HG03103 (cell line): ENCODE results near the gene GRB2.
"Not testable (repeated sequence)": the region's sequence is repeated elsewhere in the genome, so short reads cannot be mapped to it uniquely, and the experiment has no call there.

Experiments used
- ATAC-seq: cut with Tn5 transposase; IDR thresholded peaks from one replicate; pipeline ENCODE4 v1.9.1; 2021; ENCODE audit warnings: low read depth; ENCODE audit not compliant: unreplicated experiment

GRB2 gene

DNA sequence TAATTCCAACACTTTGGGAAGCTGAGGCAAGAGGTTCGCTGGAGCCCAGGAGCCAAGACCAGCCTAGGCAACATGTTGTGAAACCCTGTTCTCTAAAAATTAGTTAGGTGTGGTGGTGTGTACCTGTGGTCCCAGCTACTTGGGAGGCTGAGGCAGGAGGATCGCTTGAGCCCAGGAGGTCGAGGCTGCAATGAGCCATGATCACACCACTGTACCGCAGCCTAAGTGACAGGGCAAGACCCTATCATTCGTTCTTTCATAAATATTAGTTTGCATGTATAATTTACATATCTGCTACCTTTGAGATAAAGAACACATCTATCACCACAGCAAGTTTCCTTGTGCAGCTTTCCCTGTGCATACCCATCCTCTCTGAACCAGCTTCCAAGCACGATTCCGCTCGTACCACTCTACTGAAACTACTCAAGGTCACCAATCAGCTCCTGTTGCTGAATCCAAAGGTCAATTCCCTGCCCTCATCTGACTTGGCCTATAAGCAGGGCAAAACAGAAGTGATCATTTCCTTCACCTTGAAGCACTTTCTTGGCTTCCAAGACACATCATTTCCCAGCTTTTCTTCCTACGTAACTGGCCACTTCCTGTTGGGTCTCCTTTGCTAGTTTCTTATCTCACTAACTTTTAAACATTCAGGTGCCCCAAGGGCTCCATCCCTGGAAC, 49.1 kb downstream of the GRB2 start:
- ATAC-seq: no peak

DNA sequence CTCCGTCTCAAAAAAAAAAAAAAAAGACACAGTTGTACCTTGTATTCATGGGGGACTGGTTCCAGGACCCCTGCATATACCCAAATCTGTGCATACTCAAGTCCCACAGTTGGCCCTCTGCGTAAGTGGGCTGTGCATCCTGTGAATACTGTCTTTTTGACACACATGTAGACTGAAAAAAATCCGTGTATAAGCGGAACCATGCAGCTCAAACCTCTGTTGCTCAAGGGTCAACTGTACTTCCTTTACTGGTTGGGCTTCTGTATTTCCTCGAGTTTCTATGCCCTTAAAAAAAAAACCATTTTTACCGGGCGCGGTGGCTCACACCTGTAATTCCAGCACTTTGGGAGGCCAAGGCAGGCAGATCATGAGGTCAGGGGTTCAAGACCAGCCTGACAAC, 52.3 kb downstream of the GRB2 start:
- no peak for ATAC-seq

DNA sequence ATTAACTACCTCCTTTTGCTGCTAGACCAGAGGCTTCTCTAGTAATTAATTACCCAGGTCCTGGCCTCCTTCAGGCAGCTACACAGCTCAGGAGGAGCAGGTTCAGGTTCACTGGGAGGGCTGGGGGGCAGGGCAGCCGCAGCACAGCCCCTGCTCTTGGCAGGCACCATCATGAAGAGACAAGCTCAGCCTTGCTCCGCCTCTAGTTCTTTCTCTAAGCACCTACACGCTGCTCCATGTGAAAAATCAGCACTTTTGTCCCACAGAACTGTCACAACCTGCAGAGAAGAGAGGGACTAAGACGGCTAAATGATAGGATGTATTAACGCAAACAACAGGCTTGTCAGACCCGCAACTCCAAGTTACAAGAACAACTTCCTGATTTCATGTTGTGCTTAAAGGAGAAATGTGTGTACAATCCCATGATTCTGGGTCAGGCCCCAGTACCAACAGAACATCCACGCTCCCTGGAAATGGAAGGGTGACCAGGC, 53.4 kb downstream of the GRB2 start:
- no peak for ATAC-seq

DNA sequence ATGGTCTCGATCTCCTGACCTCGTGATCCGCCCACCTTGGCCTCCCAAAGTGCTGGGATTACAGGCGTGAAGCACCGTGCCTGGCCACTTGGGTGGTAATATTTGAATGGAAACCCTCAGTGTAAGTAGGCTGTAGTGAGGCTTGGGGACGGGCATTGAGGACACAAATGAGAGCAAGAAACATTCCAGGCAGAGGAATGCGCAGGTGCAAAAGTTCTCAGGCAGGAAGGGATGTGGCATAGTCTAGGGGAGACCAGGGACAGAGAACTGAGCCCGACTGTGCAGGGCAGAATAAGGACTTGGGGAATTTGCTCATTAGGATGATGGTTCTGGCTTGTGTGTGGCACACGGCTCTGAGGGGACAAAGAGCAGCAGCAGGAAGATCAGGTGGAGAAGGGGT, 54.8 kb downstream of the GRB2 start:
- no peak for ATAC-seq

DNA sequence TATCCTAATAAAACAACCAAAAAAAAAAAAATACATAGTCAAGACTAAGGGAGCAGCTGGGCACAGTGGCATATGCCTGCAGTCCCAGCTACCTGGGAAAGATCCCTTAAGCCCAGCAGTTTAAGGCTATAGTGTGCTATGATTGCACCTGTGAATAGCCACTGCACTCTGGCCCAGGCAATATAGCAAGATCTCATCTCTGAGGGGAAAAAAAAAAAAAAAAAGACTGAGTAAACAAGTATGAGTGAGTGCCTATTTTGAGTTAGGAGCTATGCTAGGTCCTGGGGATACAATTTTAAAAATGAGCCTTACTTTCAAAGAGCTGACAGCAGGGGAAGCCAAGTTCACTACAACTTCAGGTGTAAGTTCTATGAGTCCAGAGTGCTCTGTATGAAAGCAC, 55.4 kb downstream of the GRB2 start:
- no peak for ATAC-seq

DNA sequence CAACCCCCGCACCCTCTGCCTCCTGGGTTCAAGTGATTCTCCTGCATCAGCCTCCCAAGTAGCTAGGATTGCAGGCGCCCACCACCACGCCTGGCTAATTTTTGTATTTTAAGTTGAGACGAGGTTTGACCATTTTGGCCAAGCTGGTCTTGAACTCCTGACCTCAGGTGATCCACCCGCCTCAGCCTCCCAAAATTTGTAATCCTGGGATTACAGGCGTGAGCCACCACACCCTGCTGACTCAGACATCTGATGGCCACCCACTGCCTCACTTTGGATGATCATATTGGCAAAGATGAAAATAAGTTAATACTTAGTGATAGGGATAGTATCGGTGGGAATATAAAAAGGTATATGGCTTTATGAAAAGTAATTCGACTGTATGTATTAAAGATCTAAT, 55.9 kb downstream of the GRB2 start:
- no peak for ATAC-seq

DNA sequence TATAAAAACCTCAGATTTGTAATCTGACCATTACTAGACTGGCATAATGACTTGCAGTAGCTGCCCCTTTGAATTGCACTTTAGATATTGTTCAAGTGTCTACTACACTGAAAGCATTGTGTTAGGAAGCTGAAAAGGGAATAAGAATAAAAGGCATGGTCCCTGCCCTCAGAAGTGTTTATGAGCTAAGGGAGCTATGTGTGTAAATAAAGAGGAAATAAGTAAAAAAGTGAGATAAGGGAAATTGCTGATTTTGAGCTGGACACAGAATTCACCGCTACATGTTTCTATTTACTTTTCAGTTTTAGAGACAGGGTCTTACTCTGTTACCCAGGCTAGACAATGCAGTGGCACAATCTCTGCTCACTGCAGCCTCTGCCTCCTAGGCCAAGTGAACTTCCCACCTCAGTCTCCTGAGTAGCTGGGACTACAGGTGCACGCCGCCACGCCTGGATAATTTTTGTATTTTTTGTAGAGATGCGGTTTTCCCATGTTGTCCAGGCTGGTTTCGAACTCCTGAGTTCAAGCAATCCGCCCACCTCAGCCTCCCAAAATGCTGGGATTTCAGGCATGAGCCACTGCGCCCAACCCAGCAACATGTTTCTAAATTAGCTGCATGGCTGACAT, 57.0 kb downstream of the GRB2 start:
- ATAC-seq: no peak

DNA sequence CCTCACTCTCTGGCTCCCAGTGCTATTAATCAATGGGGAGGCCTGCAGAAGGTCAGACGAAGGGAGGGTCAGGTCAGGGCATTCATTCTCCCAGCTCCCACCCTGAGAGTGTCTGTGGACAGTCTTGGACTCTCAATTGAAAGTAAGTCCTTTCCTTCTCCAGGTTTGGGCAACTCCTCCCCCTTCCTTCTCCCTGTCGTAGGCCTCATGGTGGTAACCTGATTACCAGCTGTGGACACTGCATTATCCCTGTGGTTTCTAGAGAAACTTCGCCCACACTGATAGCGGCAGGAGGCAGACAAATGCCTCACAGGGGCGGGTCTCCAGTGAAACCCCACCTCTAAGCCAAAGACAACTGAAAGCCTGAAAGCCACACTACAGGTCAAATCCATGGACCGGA, 58.6 kb downstream of the GRB2 start:
- ATAC-seq: no peak

DNA sequence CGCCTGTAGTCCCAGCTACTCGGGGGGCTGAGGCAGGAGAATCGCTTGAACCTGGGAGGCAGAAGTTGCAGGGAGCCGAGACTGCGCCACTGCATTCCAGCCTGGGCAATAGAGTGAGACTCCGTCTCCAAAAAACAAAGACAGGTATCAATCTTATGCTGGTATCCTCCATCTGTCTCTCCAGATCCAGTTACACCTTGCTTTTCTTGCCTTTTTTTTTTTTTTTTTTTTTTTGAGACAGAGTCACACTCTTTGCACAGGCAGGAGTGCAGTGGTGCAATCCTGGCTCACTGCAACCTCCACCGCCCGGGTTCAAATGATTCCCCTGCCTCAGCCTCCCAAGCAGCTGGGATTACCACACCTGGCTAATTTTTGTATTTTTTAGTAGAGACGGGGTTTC, 59.1 kb downstream of the GRB2 start:
- ATAC-seq: not testable (repeated sequence)

DNA sequence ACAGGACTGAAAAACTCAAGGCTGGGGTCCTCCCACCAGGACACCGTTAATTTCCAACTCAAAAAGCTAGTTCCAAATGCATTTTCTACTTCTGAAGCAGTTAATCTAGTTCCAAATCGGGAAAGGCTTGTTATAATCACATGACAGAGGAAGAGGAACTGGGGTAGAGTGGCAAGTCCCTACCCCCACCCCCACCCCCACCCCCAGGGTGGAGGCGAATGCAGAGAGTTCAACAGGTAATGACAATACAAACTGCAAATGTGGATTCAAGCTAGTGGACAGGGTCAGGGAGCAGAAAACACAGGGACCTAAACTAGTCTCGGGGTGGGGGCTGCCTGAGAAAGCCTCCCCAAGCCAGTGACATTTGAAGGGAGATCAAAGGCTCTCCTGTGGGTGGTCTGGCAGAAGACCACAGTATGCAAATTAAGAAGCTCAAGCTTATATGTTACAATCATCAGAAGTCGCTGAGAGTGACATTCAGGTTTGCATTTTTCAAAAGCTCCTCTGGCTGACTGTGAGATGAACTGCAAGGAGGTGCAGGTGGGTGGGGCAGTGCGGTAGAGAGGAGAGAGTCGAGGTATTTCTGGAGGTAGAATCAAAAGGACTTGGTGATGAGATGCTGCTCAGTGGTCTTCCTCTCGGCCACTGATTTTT, 59.8 kb downstream of the GRB2 start:
- ATAC-seq: peak; percentile 54

DNA sequence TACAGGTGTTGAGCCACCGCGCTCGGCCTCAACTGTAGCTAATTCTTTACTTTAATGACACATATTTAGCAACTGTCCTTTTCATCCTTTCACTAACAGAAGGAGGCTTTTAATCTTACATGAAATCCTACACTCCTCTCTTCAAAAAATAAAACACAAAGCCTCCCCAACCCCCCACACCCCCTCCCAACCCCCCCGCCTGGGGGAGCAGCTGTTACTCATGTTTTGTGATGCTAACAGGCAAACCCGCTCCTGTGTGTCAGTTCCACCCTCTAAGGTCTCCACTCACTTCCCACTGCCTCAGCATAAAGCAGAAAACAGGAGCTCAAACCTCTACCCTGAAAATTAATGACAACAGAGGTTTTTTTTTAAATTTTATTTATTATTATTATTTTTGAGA, 60.8 kb downstream of the GRB2 start:
- no peak for ATAC-seq

DNA sequence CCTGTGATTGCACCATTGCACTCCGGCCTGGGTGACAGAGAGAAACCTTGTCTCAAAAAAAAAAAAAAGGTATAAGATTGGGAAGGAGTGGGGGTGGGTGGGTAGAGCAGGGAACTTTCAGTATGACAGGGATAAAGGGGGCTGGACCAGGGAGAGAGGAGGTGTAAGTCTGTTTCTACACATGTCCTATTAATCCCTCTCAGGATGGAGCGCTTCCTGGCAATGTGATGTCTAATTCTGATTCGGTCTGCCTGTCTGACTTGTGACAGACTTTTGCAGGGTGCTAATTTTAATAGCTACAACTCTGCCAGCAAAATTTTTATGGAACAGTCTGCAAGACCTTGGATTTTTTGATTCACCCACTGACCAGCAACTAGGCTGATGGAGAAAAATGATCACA, 62.5 kb downstream of the GRB2 start:
- no peak for ATAC-seq

DNA sequence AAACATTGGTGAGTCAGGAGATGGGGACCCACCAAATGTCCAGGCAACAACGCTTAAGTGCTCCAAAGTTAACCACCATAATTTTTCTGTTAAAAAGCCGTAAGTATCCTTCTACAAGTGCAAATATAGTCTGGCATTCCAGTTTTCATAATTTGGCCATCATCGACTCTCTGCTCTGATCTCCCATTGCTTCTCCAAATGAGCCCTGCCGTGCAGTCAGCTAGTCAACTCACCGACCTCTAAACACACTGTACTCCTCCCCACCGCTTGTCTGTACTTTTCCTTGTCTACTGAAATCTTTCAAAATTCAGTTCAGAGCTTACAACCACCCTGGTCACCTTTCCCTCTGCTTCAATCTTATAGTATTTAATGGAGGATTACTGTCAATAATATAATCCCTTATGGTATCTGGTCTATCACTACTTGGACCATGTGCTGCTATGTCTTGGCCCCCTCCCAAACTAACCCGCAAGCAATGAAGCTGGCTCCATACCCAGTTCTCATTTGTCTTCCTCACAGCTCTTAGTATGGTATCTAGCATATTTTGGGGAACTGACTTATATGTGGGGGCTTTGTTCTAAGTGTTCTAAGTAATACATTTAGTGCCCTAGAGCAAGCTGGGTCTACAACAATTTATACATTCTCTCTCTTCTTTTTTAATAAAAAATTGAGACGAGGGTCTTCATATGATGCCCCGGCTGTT, 63.5 kb downstream of the GRB2 start:
- ATAC-seq: no peak

DNA sequence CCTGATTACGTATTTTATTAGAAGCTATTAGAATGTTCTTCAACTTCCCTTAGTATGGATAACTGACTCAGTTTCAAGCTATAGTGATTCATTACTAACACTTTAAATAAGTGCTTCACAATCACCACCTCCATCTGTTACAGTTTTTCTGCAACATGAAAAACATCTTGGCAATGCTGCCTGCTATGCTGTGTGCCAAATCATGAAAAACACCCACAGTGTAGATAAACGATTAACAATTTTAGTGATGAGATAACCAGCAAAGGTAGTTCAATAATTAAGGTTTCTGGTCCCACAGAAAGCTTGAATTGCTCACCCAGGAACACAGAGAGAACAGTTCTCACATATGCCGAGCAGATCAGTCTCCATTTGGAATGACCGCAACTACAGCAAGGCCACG, 64.8 kb downstream of the GRB2 start:
- ATAC-seq: no peak

DNA sequence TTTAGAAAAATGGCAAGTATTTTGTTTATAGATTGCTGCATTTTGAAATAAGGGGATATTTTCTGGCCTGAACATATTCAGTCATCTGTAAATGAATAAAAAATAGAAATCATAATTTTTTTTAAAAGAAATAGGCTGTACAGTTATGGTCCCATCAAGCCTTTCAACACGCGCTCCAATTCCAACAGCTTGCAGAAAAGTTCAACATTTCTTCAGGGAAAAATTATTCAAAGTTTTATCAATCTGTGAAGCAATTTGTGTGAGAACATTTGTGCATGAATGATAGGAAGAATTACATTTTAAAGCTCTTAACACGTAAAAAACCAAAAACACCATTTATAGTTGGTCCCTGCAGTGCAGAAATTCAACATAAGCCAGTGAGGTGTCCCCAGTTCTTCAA, 65.5 kb downstream of the GRB2 start:
- ATAC-seq: no peak

DNA sequence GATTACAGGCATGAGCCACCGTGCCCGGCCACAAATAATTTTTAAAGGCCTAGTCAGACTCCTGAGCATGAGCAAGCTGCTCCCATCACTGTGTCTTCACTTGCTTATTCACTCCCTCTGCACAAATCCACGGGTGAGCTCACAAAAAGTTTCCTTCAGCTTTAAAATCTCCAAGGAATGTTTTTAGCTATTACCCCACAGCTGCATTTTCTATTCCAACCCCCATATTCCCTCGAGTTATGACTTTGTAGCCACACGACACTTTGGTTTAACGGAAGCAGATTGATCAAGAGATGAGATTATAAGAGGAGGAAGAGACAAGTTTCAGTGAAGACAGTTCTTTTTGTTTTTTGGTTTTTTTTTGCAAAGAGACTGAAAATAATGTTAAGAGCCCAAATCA, 67.1 kb downstream of the GRB2 start:
- ATAC-seq: no peak

DNA sequence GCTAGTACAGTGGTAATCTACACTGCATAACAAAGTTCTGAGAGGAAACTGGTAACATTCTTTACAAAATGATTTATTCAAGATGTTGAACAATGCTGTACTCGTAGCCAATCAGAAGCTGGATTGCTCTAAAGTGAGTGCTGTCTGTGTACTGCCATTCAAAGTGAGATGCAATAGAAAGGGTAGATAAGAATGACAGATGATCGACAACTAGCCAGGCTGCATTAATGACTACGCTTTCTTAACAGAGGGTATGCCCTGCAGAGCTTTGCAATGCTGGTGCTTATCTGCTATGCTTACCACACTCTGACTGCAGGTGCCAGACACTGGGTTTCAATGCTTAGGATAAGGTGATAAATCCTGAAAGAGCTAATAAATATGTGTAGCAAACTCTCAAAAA, 70.2 kb downstream of the GRB2 start:
- no peak for ATAC-seq

DNA sequence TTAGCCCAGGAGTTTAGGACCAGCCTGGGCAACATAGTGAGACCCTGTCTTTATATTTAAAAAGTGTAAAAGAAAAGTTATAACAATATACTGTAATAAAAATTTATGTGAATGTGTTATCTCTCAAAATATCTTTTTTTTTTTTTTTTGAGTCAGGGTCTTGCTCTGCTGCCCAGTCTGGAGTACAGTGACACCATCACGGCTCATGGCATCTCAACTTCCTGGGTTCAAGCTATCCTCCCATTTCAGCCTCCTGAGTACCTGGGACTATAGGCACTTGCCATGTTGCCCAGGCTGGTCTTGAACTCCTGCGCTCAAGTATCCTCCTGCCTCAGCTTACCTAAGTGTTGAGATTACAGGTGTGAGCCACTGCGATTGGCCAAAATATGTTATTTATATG, 70.8 kb downstream of the GRB2 start:
- no peak for ATAC-seq

DNA sequence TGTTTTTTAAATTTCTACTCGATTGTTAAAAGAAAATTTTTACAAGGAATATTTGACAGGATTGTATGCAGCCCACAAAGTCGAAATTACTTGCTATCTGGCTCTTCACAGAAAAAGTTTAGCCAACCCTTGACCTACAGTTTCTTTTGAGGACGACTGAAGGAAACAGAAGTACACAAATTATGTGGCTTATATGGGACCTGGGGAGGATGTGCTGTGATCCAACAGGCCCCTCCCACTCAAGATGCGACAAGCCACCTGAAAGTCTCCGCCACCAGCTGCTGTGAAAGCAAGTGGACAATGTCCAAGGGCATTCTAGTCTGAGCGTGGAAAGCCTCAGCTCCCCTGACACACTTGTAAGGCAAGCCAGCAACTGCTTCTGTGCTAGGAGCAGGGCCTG, 73.8 kb downstream of the GRB2 start:
- ATAC-seq: no peak

DNA sequence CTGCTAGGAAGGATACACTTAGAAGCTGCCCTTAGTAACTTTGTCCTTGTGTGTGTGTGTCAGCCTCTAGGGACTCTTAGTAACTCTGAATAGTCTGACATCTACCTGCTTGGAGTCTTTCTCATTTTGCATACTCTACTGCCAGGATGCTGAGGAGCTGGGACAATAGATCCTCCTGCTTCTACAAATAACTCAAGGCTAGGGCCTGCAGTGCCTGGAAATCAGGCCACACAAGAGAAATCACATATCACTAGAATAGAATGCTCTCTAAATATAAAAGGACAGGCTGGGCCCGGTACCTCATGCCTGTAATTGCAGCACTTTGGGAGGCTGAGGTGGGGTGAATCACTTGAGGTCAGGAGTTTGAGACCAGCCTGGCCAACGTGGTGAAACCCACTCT, 77.7 kb downstream of the GRB2 start:
- no peak for ATAC-seq

DNA sequence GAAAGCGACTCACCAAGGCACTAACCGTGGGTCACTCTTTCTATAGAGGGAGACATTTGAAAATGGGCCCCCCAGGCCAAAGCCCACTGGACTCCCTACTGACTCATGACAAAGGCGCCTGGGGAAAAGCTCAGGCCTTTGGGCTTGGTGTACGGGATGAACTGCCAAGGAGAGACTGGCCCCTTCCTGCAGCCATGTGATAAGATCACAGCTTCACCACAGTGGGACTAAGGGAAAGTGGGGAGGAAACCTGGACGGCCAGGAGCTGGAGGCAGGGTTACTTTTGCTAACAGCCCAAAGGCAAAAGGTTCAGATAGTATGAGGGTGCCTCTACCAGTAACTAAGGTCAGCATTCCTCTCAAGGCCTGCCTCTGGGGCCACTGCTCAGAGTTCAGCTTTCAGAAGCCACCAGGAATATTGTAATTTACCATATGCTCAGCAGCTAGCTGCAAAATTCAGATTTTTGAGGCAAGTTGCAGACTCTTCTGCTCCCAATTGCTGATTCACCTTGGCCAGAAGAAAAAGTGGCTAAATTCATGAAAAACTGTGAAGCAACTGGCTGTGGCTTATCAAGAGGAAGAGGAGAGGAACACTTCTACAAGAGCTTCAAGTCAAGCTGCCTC, 79.1 kb downstream of the GRB2 start:
- ATAC-seq: no peak
